Activated T-cell treated with anti-CD3 and anti-CD28 coated beads for 4 hours (primary cell): ENCODE results near the gene ZBTB38.
A peak's percentile ranks its signal among the peaks of the same experiment; 100 is the strongest.

Experiments used
- DNase-seq: peaks from one replicate; pipeline ENCODE4 v3.0.0-alpha.2; 2020

ZBTB38 gene

DNA sequence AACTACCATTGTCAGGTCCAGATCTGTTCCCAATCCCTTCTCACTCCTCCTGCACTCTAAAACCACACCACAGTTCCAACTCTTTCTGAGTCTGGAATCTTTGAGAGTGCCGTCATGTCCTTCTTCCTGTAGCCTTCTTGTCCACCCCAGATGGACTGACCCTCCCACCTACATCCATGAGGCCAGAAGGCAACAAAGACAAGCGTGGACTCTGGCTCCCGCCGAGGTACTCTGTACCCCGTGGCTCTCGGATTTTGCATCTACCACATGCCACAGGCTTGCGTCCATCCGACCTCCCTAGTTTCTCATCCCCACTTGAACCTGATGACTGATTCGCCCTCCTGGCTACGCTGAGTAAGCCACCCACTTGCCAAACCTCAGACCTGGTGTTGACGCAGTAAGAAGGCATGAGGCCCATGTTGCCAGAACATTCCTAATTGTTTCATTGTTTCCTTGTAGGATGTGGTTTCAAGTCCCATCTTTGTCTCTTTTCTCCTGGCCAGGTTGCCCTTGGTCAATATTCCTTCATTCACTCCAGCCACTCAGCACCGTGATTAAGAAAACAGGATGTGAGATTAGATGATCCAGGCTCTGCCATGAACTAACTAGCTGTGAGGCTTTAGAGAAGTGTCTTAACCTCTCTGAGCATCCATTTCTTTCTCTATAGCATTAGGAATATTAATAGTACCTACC, 1.1 kb upstream of the ZBTB38 start:
- DNase-seq, result no peak

DNA sequence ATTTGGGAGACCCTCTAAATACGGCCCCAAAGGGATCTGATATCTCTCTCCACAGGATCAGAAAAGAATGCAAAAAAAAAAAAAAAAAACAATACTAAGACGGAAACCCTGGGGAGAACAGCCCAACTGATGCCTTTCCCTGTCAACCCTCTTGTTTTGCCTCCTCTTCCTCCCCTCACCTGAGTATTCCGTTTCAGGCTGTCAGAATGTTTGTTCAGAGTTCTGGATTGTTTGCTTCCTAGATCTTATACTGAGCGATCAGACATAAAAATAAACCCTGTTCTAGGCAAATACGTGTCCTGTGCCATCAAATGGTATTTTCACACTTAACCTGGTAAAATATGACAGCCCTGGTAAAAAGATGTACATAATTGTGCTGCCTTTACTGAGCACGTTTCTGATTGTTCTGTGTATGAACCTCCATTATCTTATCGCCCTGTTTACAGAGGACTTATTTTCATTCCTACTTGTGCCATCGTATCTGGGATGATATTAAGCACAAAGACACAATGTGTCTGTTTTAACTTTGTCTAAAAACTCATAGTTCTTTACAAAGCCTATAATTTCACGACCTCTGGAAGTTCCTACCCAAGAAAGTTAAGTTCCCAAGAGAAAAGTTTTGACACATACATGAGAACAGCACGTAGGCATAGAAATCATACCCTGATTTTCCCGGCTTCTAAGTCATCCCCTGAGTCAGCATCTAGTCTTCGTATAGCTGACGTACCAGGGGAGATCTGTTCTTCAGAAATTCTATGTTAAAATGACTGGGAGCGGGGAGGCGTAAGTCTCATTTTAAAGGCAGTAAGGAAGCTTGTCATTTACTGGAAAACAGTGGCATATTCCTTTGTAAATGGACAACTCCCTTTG, 856 bp downstream of the ZBTB38 start:
- no peak for DNase-seq

DNA sequence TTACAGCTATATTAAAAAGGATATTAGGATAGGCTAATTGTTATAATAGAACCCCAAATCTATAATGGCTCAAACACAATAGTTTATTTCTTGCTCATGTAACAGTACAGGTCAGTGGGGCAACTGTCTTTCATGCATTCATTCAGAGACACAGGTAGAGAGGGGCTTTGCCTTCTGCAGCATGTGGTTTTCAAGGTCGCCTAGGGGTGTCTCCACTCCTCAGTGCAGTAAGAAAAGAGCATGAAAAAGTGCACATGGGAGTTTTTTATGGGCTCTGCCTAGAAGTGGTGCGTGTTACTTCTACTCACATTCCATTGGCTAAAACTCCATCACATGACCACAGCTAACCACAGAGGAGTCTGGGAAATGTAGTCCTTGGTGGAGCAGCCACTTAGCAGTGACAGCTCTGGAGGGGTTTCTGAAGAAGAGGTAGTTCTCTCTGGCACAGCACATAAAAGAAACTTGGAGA, 1.8 kb downstream of the ZBTB38 start:
- peak; percentile 32 for DNase-seq

DNA sequence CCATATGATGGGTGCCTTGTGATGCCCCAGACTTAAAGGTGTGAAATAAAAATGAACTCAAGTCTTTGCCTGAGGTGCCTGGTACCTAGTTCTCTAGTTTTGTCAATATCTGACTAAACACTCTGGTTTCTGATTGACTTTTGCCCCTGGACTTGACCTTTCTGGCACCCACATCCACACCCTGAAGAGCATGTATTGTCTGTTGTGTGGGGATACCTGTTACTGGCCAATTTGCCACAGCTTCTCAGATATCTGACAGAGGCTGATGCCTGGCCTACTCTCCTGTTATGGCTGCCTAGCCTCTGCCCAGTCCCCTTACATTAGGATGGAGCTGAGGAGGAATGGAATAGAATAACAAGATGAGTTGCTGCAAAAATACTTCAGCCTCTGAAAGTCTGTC, 3.6 kb downstream of the ZBTB38 start:
- no peak for DNase-seq

DNA sequence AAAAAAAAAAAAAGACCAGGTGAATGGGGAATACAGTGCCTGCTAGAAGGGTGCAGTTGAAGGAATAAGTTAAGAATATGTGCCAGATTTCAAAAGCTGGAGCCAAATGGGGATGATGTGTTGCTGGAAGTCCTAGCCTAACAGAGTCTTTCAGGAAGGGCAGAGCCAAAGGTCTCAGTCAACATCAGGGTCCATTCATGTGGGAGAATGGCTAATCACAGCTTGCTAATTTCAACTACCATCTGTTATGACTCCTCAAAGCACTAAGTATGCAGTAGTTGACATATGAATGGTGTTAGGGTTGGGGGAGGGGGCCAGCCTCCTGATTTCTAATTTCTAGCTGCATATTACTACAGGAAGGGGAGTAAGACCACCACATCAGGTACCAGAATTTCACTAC, 4.4 kb downstream of the ZBTB38 start:
- no peak for DNase-seq

DNA sequence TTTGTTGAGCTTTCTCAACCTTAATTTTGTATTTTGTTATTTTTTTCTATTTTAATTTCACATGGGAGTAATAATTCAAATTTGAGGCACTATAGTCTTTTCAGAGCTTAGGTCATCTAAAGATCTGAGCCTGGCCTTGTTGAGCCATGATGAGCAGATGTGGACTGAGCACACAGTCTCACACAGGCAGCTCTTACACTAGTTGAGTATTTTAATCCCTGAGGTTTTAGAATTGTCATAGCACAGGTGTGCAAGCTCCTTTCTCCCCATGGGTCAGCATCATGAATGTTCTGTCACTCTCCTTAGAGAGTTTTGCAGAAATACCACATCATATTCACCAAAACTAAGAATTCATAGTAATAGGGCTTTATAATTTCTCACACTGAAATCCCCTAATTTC, 4.9 kb downstream of the ZBTB38 start:
- DNase-seq, result no peak

DNA sequence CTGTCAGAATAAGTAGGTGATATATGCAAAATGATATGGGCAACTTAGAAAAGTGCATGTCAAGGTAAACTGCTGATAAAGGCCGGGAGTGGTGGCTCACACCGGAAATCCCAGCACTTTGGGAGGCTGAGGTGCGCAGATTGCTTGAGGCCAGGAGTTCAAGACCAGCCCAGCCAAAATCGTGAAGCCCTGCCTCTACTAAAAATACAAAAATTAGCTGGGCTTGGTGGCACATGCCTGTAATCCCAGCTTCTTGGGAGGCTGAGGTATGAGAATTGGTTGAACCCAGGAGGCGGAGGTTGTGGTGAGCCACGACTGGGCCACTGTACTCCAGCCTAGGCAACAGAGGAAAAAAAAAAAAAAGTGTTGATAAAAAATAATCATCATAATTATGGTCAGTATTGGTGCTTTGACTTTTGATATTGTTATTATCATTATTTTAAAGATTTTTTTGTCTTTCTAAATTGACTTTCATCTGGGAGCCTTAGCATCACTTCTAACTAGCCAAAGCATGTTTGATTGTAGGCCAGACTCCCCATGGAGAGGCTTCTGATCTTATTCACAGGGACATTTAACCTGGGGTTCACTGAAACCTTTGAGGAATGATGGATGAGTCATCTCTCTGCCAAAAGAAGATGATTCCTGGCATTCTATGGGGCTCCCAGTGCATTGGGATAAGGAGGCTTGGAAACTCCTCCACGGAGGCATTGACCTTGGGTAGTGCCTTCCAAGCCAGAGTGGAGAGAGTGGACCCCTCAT, 5.6 kb downstream of the ZBTB38 start:
- DNase-seq, result no peak

DNA sequence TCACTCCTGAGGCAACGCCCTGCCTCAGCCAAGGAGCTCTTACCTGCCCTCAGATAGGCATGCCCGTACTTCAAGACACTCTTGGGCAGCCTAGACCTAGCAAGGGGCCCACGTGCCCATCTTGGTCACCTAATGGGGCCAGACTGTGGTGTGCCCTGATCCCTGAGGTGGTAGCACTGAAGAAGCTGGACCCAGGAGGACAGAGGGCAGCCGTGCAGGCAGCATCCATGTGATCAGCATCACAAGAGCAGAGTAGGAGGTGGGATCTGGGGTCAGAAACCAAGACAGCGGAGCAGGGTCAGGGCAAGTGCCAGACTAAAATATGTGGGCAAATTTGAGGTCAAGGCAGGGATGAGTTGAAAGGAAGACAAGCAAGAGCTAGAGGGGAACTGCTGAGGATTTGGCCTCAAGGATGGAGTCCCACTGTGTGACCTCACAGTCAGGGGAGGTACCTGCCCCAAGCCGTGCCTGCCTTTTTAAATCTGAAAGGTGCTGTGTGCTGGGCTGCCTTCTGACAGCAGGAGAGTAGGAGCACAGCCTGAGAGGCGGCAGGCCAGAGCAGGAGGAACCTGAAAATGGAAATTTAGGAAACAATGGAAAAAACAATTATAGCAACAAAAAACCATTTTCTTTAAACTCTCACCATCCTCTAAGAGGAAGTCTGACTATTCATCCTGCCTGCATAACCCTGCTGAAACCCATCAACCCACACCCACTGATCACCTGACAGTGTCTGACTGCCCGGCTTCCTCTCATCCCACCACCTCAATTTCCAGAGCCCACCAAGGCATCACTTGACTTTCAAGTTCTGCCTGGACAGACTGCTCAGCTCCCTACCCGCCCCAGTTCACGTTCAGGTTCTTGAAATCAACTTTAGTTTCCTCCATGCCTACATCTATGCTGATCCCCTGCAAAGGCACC, 7.3 kb downstream of the ZBTB38 start:
- DNase-seq, result no peak

DNA sequence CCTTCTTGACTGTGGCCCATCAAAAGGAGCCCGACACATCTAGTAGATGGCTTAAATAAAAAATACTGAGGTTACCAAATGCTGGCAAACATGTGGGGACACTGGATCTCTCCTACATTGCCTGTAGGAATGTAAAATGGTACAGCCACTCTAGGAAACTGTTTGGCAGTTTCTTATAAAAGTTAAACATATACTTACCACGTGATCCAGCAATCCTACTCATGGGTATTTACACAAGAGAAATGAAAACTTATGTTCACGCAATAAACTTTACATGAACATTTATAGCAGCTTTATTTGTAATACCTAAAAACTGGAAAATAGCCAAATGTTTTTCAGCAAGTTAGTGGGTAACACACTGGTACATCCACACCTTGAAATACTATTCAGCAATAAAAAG, 9.1 kb downstream of the ZBTB38 start:
- DNase-seq, result no peak

DNA sequence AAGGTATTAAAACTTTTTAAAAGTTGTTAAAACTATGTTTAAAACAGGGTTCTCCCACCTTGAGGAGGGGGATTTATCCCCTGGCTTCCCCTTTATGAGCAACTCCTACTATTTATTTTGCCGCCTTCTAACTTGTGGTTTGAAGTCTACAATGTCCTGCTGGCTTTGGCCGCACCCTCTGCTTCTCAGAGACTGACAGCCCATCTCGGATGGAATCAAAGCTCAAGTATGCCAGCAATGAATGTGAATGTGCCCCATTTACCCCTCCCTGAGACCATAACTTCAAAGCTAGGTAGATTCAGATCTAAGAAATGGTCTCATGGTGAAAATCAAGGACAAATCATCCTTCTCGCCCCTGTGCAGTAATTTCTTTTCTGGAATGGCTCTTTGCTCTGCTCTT, 10.3 kb downstream of the ZBTB38 start:
- DNase-seq, result no peak

DNA sequence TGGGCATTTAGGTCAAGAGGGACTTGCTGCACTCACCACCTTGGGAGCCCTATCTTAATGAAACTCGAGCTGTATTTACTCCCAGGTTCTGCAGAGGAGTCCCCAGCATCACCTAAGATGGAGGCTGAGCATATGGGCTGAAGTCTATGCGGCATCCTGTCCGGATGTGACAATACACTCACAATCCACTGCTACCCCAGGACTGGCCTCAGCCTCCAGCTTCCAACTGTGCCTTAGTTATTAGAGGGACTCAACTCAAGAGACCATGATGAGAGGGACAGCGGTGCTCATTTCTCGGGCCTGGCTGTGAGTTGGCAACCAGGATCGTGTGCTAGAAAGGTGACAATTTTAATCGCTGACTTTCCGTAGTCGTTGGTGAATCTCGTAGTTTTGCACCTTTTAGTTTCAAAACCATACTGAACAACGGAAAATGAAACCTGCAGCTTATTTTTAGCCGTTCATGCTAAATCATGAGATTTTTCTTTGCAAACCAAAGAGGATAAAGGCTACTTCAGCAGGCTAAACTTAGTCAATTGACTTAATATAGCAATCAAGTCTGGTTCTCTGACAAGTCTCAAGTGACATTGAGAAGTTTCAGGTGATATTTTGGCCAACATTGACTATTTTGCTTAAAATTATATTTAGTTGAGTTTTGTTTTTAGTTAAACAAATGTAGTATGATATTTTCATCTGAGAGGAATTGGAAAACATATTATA, 11.1 kb downstream of the ZBTB38 start:
- no peak for DNase-seq

DNA sequence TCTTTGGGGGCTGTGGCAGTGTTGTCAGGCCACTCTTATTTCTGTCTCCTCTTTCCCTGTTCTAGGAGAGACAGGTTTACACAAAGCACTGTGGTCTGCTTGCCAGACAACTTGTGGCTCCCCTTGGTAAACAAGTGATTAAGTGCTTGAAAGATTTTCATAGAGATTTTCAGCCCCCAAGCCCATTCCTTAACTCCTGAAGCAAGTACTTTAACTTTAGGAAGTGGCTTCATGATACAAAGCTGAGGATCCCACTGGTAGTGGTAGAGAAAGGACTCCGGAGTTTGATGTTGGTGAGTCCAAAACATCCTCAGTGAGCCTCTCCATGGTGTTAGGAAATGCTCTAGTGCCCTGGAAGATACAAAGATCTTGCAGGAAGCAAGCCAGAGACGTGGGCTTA, 12.0 kb downstream of the ZBTB38 start:
- no peak for DNase-seq

DNA sequence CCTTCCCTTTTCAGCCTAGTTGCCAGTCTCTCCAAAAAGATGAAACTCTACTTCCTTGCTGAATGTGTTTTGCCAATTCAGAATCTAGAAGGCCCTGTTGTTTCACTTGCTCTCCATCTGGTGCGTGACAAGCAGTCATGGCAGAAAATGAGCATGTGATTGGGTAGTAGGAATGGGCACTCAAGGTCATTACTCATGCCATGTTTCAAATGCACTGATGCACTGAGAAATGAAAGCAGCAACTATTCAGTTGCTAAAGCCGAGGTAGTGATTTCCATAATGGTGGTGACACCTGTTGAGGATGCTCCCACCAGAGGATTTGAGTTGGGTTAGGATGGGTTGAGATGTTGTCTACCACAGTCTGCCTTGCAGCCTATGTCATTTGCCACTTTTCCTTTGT, 12.7 kb downstream of the ZBTB38 start:
- DNase-seq, result no peak

DNA sequence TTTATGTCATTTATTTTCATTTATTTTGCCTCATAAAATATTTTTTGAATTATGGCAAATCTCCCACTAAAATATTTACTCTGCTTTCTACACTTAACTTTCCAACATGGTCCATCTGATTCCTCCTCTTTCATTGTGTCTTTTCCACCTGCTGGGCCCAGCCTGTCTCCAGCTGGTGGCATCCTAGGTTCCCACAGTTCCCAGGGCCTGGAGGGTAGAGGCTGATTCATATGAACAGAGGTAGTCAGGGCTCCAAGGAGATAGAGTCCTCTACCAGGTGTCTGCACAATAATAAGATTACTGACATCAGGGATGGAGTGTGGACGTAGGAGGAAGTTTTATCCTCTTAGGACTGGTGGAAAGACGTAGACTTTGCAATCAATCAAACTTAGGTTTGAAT, 14.3 kb downstream of the ZBTB38 start:
- no peak for DNase-seq

DNA sequence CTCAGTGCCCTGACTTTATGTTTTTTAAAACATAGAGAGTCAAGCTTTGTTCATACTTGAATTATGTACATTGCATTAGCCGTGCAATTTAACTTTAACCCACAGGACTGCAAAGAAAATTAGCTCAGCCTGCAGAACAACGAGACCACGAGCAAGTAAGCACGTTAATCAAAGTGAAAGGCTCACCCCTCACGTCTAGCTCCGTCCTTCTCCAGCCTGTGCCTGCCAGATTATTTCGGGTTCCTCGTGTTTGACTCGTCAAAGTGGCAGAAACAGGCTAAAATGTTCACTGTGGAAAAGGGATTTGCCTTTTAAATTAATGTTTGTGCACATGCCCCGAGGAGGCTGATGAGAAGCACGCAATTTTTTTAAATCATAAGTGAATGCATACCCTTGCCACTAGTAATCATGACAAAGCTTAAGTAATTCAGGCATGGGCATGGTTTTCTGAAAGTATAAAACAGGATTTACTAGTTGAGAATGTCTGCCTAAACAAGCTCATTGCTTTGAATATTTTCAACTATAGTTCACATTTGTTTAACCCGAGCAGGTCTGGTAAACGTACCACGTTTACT, 15.3 kb downstream of the ZBTB38 start:
- no peak for DNase-seq

DNA sequence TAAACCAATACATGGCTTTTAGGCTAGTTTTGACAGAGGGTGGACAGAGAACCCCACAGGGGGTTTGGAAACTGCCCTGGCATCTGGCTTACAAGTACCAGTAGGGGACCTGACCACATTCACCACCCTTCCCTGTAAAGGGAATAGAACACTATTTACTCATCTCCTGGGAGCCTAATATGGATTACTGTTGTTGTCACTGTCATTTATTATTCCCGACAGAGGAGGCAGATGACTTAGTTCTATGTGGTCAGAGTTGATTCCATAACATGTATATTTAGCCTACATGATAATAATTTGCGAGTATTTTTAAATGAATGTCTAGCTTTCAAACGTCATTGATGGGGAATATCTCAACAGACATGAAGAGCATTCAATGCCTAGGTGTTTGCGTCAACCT, 15.9 kb downstream of the ZBTB38 start:
- DNase-seq, result no peak

DNA sequence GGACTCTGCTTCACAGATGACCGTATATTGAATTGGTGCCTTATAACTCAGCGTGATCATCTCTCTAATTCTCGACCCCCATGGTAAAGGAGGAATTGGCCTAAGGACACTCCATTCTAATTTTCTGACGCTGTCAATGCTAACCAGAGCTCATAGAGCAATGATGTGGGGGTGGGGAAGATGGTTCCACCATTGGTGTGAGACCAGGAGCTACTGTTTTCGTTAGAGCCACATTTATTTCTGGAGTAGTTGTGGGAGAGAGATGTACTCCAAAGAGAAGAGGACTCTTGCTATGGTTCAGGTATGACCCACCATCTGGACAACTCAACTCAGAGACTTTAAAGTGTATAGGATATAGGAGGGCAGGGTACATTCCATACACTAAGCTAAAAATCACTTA, 16.3 kb downstream of the ZBTB38 start:
- no peak for DNase-seq

DNA sequence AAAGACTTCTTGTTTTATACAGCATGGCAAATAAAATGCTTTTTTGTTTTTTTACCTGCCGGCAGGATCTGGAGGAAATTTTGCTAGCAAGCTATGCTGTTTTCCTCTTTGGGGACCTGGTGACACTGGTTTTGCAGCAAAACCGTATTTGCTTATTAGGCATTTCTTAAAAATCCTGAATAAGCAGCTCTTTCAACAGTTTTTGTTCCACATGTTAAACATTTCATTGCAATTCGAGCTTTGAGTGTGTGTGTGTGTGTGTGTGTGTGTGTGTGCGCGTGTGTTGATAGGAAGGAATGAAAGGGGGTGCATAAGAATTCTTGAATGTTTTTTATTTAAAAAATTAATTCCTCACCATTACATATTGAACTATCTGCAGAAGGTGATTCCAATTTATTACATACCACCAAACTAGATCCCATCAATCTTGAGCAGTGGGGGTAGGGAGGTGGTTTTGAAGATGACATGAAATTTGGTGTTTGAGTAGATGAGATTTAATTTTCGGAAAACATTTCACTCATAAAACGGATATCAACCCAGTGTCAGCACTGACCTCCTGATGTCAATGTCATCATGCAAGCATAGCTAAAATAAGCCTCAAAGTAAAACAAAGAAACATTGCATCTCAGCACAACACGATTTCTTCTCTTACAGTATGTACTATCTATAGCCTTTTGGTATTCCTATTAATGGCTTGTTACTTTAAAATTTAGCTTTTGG, 17.3 kb downstream of the ZBTB38 start:
- no peak for DNase-seq

DNA sequence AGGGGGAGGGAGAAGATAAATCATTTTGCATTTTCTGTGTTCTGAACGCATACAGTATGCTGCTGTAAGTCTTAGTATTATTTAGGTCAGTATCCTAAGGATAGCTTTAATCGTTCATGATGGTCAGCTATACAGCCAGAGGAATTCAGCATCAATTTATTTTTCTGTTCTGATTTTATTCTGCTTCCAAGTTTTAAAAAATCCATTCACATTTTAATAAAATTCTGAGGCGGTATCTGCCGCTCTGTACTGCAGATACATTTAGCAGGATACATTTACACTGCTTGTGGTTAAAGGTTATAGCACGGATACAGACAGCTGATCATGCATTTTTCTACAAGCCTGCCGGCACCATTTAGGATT, 17.8 kb downstream of the ZBTB38 start:
- no peak for DNase-seq

DNA sequence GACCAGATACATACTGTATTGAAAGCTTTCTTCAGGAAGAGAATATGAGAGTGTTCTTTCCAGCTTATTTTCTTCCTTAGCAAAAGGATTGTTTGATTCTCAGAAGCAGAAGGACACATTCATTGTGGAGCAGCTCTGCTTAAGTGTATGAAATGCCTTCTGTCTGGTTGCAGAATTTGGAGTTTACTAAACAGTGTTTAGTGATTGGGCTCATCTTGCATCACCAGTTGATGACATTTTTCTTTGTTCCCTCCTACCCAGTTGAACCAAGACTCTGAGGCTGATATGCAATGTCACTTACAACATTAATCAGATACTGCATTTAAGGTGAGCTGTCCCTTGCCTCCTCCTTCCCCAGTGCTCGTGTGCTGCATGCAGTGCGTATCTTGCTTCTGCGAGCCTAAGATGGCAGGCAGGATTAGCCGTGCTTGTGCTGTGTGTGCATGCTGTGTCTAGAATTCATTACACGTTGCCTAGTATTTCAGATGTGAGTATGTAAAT, 18.4 kb downstream of the ZBTB38 start:
- DNase-seq, result no peak

DNA sequence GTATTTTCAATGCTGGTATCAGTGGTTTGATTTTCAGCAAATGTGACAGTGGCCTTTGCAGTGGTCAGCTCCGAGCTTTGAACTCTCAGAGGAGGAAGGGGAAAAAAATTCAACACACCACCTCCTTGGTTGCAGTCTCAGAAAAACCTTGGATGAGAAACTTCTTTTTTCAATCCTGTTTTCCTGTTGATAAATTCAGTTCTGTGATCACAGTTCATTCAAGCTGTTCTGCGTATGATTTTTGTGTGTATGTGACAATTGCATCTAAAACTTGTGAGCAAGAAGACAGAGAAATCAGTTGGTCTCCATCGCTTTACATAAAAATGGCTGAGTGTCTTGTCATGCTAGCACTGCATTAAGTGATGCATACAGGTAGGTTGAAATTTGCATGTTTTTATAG, 19.2 kb downstream of the ZBTB38 start:
- DNase-seq, result no peak
